Suprapubic skin (tissue), 4 donors: Measurements from ENCODE around the gene RAMACL. TPM values are rescaled to one million over a fixed set of nuclear protein-coding genes. Genes with fewer than 3 reads are reported as not detected.

Experiments
- DNase-seq, 2 donors: peaks; one replicate each; pipeline ENCODE4 v3.0.0-alpha.2; 2019; ENCODE audit warnings: low spot score in 2 of 2
- H3K27ac ChIP-seq: fragments of 200-600 bp; sonication (generic); one replicate; pipeline ENCODE4 v1.5.1; 2019
- H3K27me3 ChIP-seq: fragments of 200-600 bp; sonication (generic); one replicate; pipeline ENCODE4 v1.5.1; 2019
- H3K36me3 ChIP-seq: fragments of 200-600 bp; sonication (generic); one replicate; pipeline ENCODE4 v1.5.1; 2019
- H3K4me1 ChIP-seq: fragments of 200-600 bp; sonication (generic); one replicate; pipeline ENCODE4 v1.5.1; 2019
- H3K4me3 ChIP-seq: fragments of 200-600 bp; sonication (generic); one replicate; pipeline ENCODE4 v1.5.1; 2019; ENCODE audit warnings: mild to moderate bottlenecking
- H3K9me3 ChIP-seq: fragments of 200-600 bp; sonication (generic); one replicate; pipeline ENCODE4 v1.5.1; 2019
- EP300 ChIP-seq: sonication (generic); formaldehyde crosslinking; IDR thresholded peaks from one replicate; pipeline ENCODE4 v1.6.1; 2017; ENCODE audit warnings: antibody characterized with exemption
- POLR2A ChIP-seq, 2 donors: fragments of 450-650 bp; IDR thresholded peaks; one replicate each; pipeline ENCODE4 v1.6.1; 2017; ENCODE audit warnings: antibody characterized with exemption in 2 of 2, mild to moderate bottlenecking in 2 of 2, moderate library complexity in 2 of 2
- POLR2AphosphoS5 ChIP-seq, 3 donors: sonication (generic); formaldehyde crosslinking; IDR thresholded peaks; one replicate each; pipeline ENCODE4 v1.6.1; 2017; ENCODE audit warnings: antibody characterized with exemption in 3 of 3
- WGBS: methylation state at CpG from one replicate; pipeline ENCODE4 v1.1.5; 2018; 5-methylcytosine and 5-hydroxymethylcytosine counted together
- total RNA-seq, 4 donors: library from RNA; depleted of rRNA; stranded (reverse); fragments of >200 nt; gene quantifications; one replicate each; pipeline ENCODE4 v1.1.0, GENCODE V29; 2016
- TF ChIP-seq, protein P1 (sequence below), 2 donors: fragments of 200-600 bp in 1 of 2; fragments of 450-650 bp in 1 of 2; sonication (generic) in 1 of 2; IDR thresholded peaks; one replicate each; pipeline ENCODE4 v1.5.1; 2016 to 2019; ENCODE audit warnings: antibody characterized with exemption in 2 of 2, mild to moderate bottlenecking in 1 of 2, moderate library complexity in 1 of 2

The RAMACL gene
- total RNA-seq, 4 donors from 2014 or later = 1.0 to 3.6 (median 1.1) TPM

DNA sequence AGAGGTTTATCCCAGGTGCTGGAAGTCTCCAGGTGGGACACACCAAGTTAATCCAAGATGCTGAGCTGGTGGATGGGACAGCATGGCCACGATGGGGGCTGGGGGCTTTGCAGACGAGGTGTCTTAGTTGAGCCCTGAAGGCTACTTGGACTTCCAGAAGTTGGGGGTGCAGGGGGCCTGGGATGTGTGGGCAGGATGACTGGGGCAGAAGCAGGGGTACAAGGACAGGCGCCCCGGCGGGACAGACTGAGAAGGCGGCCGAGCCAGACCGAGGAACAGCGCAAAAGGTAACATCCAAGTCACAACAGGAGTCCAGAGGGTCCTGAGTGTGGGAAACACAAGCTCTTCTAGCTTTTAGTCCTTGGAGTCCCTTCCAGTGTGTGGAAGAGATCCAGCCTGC, 23.8 kb downstream of the RAMACL start:
- H3K27ac ChIP-seq = no peak overlapping the region
- WGBS = 94% methylated on average over 9 of the region's 9 CpGs
- DNase-seq = no peak
- TF ChIP-seq POLR2A (IDR thresholded peaks at IDR 0.05) = no peak
- no peak for TF ChIP-seq POLR2AphosphoS5 (IDR thresholded peaks at IDR 0.05)
- no peak for TF ChIP-seq EP300
- TF ChIP-seq, protein P1, sequence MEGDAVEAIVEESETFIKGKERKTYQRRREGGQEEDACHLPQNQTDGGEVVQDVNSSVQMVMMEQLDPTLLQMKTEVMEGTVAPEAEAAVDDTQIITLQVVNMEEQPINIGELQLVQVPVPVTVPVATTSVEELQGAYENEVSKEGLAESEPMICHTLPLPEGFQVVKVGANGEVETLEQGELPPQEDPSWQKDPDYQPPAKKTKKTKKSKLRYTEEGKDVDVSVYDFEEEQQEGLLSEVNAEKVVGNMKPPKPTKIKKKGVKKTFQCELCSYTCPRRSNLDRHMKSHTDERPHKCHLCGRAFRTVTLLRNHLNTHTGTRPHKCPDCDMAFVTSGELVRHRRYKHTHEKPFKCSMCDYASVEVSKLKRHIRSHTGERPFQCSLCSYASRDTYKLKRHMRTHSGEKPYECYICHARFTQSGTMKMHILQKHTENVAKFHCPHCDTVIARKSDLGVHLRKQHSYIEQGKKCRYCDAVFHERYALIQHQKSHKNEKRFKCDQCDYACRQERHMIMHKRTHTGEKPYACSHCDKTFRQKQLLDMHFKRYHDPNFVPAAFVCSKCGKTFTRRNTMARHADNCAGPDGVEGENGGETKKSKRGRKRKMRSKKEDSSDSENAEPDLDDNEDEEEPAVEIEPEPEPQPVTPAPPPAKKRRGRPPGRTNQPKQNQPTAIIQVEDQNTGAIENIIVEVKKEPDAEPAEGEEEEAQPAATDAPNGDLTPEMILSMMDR (IDR thresholded peaks at IDR 0.05) = no peak
- H3K9me3 ChIP-seq = no peaks in the 10 kb centered on the region
- H3K36me3 ChIP-seq = no peaks in the 10 kb centered on the region
- H3K4me3 ChIP-seq = no peak overlapping the region
- H3K27me3 ChIP-seq = no peaks in the 10 kb centered on the region
- H3K4me1 ChIP-seq = peaks cover 14% of the 10 kb centered on the region

DNA sequence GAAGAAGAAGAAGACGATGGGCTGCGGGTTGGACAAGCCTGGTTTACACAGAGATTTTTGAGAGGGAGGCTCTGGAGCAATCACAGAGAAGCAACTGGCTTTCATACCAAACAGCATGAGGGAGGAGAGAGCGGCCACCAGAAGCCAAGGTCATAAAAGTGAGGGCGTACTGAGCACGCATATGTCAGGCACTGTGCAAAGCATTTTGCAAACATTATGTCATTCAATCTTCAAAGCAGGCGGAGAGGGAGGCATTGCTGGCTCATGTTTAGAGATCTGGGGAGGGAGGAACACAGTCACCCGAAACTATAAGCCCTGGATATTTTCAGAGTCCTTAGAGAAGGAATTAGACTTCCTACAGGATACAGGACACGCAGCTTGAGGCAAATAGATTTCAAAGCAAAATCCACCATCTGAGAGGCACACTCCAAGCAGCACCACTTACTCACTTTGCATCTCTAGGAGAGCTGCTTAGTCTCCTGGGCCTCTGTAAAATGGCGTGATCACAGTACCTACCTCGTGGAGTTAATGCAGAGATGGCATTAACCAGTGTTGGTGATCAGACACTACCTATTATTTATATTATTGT, 24.6 kb downstream of the RAMACL start:
- no peaks in the 10 kb centered on the region for H3K36me3 ChIP-seq
- no peaks in the 10 kb centered on the region for H3K9me3 ChIP-seq
- no peak overlapping the region for H3K27ac ChIP-seq
- WGBS = 70% methylated on average over 10 of the region's 10 CpGs
- H3K27me3 ChIP-seq = no peaks in the 10 kb centered on the region
- peaks cover 22% of the 10 kb centered on the region for H3K4me1 ChIP-seq
- TF ChIP-seq POLR2A (IDR thresholded peaks at IDR 0.05) (no peak), POLR2AphosphoS5 (IDR thresholded peaks at IDR 0.05) (peak in 1 of 3 donors; percentile 55)
- TF ChIP-seq, protein P1 (IDR thresholded peaks at IDR 0.05) = no peak
- DNase-seq = no peak
- no peak overlapping the region for H3K4me3 ChIP-seq

DNA sequence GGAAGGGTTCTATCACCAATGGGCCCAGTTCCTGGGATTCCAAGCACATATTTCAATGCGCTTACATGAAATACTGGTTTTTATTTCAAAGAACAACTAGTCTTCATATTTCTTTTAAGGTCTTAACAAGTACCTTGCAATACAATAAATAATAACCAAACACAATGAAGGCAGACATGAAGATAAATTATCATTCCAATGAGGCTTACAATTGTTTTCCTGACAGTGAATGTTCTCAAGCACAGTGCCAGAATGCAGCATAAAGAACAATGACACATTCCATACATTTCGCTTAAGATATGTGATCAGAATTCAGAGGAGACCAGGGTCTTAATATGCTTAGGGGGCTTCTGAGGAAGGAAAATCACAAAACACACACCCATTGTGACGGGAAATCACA, 26.3 kb downstream of the RAMACL start:
- 98% methylated on average over 3 of the region's 3 CpGs for WGBS
- TF ChIP-seq, protein P1 (IDR thresholded peaks at IDR 0.05) = no peak
- TF ChIP-seq POLR2AphosphoS5 (IDR thresholded peaks at IDR 0.05) (no peak), POLR2A (IDR thresholded peaks at IDR 0.05) (no peak), EP300 (no peak)
- Histone ChIP-seq H3K4me1 (peaks cover 38% of the 10 kb centered on the region), H3K9me3 (no peaks in the 10 kb centered on the region), H3K27ac (no peak overlapping the region), H3K27me3 (no peaks in the 10 kb centered on the region), H3K4me3 (no peak overlapping the region), H3K36me3 (no peaks in the 10 kb centered on the region)
- DNase-seq = no peak

DNA sequence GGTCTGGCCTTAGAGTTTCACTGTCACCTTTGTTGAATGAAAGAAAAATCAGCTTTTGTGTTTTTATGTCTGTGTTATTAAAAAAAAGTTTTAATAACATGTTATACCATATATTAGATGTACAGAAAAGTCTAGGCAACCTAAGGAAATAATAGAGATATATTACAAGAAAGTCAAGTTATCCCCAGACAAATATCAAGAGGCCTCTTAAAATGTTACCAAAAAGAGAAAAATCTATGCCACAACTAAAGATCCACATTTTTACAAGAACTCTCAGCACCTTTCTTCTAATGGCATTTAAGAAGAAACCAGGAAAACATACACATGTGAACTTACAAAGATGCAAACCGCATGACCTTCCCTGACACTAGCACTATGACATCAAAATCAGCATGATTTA, 26.8 kb downstream of the RAMACL start:
- Histone ChIP-seq H3K4me3 (no peak overlapping the region), H3K4me1 (peaks cover 43% of the 10 kb centered on the region), H3K9me3 (no peaks in the 10 kb centered on the region), H3K27me3 (no peaks in the 10 kb centered on the region), H3K27ac (no peak overlapping the region), H3K36me3 (no peaks in the 10 kb centered on the region)
- TF ChIP-seq POLR2AphosphoS5 (IDR thresholded peaks at IDR 0.05) (no peak), POLR2A (IDR thresholded peaks at IDR 0.05) (no peak), EP300 (no peak)
- TF ChIP-seq, protein P1 (IDR thresholded peaks at IDR 0.05) = no peak
- no peak for DNase-seq
- WGBS = 100% methylated on average over 1 of the region's 1 CpG

DNA sequence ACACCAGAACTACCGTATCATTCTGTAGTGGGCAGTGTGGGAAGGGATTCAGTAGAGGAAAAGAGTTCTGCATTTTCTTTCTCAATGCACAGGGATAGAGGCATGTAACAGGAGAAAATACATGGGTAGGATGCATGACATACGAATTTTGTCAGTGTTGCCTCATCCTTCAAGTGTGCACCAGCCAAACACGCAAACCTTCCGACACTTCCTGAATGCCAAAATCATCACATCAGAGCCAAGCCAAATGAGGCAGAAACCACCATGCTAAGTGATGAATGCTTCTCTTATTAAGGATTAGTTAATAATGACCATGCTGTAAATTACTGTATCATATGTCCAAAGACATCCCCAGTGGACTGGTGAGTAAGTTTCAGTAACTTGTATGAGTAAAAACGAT, 27.3 kb downstream of the RAMACL start:
- no peak for TF ChIP-seq POLR2A (IDR thresholded peaks at IDR 0.05)
- TF ChIP-seq POLR2AphosphoS5 (IDR thresholded peaks at IDR 0.05) = no peak
- TF ChIP-seq, protein P1 (IDR thresholded peaks at IDR 0.05) = no peak
- no peak for DNase-seq
- H3K4me3 ChIP-seq = no peak overlapping the region
- WGBS = 87% methylated on average over 5 of the region's 5 CpGs
- no peaks in the 10 kb centered on the region for H3K9me3 ChIP-seq
- H3K36me3 ChIP-seq = no peaks in the 10 kb centered on the region
- H3K27me3 ChIP-seq = no peaks in the 10 kb centered on the region
- H3K4me1 ChIP-seq = peaks cover 47% of the 10 kb centered on the region
- H3K27ac ChIP-seq = no peak overlapping the region
